ENCODE results near the gene RGL4.

The RGL4 gene

GRCh38 chr22:23688121-23688520 lies 2.7 kb upstream of the RGL4 start:
- Histone ChIP-seq H3K14ac (ENCODE audit: low read length in 2 of 2) (no peak overlapping the region), H3K4me2 (ENCODE audit: low read length, poor library complexity, severe bottlenecking) (no peak overlapping the region), H3K4me3 (ENCODE audit: insufficient read depth in 1 of 2, low read depth in 1 of 2, low read length in 2 of 2) (no peak overlapping the region), H3K4me1 (ENCODE audit: control insufficient read depth, insufficient read depth, low read depth, low read length) (no peaks in the 10 kb centered on the region), H3K27ac (ENCODE audit: low read length, poor library complexity, severe bottlenecking) (no peak overlapping the region), H4K91ac (ENCODE audit: low read length) (no peak overlapping the region), H2AK5ac (ENCODE audit: low read length, severe bottlenecking) (no peak overlapping the region), H2BK15ac (ENCODE audit: low read depth, poor library complexity, severe bottlenecking) (no peak overlapping the region), H3K36me3 (ENCODE audit: control insufficient read depth in 1 of 2, insufficient read depth in 2 of 2, low read depth in 1 of 2, low read length in 2 of 2) (peaks cover 24 to 34% of the 10 kb centered on the region in 2 experiments), H3K9me3 (ENCODE audit: control insufficient read depth, low read length) (no peaks in the 10 kb centered on the region), H2BK12ac (ENCODE audit: low read length in 2 of 2) (no peak overlapping the region), H2AFZ (ENCODE audit: low read depth, low read length) (no peak overlapping the region), H2BK120ac (ENCODE audit: low read depth, low read length) (no peak overlapping the region), H3K27me3 (ENCODE audit: control insufficient read depth in 1 of 2, insufficient read depth in 1 of 2, low read length in 2 of 2) (no peaks in the 10 kb centered on the region), H4K8ac (ENCODE audit: low read length) (peak overlapping the region; percentile 24), H3K9ac (ENCODE audit: low read length) (no peak overlapping the region), H2BK5ac (ENCODE audit: low read depth, low read length, poor library complexity, severe bottlenecking) (no peak overlapping the region), H3K23ac (ENCODE audit: low read length in 2 of 2) (no peak overlapping the region), H3K4ac (ENCODE audit: low read depth in 1 of 2, low read length in 2 of 2) (no peak overlapping the region), H3K79me1 (replicated peaks; ENCODE audit: low read length, poor library complexity, severe bottlenecking) (peaks cover 1% of the 10 kb centered on the region), H3K18ac (ENCODE audit: low read depth in 1 of 2, low read length in 2 of 2) (no peak overlapping the region)
- 99% methylated on average over 10 of the region's 10 CpGs for WGBS
- DNase-seq: no peak

GRCh38 chr22:23688571-23688970 lies 2.2 kb upstream of the RGL4 start:
- Histone ChIP-seq H3K4me3 (ENCODE audit: insufficient read depth in 1 of 2, low read depth in 1 of 2, low read length in 2 of 2) (no peak overlapping the region), H2AFZ (ENCODE audit: low read depth, low read length) (no peak overlapping the region), H2BK15ac (ENCODE audit: low read depth, poor library complexity, severe bottlenecking) (no peak overlapping the region), H2BK5ac (ENCODE audit: low read depth, low read length, poor library complexity, severe bottlenecking) (no peak overlapping the region), H3K14ac (ENCODE audit: low read length in 2 of 2) (no peak overlapping the region), H3K9me3 (ENCODE audit: control insufficient read depth, low read length) (no peaks in the 10 kb centered on the region), H2BK120ac (ENCODE audit: low read depth, low read length) (no peak overlapping the region), H3K9ac (ENCODE audit: low read length) (no peak overlapping the region), H3K36me3 (ENCODE audit: control insufficient read depth in 1 of 2, insufficient read depth in 2 of 2, low read depth in 1 of 2, low read length in 2 of 2) (peaks cover 24 to 34% of the 10 kb centered on the region in 2 experiments), H2BK12ac (ENCODE audit: low read length in 2 of 2) (no peak overlapping the region), H4K91ac (ENCODE audit: low read length) (no peak overlapping the region), H3K4me2 (ENCODE audit: low read length, poor library complexity, severe bottlenecking) (no peak overlapping the region), H4K8ac (ENCODE audit: low read length) (no peak overlapping the region), H3K27ac (ENCODE audit: low read length, poor library complexity, severe bottlenecking) (no peak overlapping the region), H3K79me1 (replicated peaks; ENCODE audit: low read length, poor library complexity, severe bottlenecking) (peaks cover 1% of the 10 kb centered on the region), H3K23ac (ENCODE audit: low read length in 2 of 2) (no peak overlapping the region), H3K18ac (ENCODE audit: low read depth in 1 of 2, low read length in 2 of 2) (no peak overlapping the region), H2AK5ac (ENCODE audit: low read length, severe bottlenecking) (no peak overlapping the region), H3K27me3 (ENCODE audit: control insufficient read depth in 1 of 2, insufficient read depth in 1 of 2, low read length in 2 of 2) (no peaks in the 10 kb centered on the region), H3K4ac (ENCODE audit: low read depth in 1 of 2, low read length in 2 of 2) (no peak overlapping the region), H3K4me1 (ENCODE audit: control insufficient read depth, insufficient read depth, low read depth, low read length) (no peaks in the 10 kb centered on the region)
- 90% methylated on average over 9 of the region's 9 CpGs for WGBS
- no peak for DNase-seq

- Histone ChIP-seq H2AK5ac (ENCODE audit: low read length, severe bottlenecking) (no peak overlapping the region), H3K23ac (ENCODE audit: low read length in 2 of 2) (no peak overlapping the region), H2AFZ (ENCODE audit: low read depth, low read length) (no peak overlapping the region), H2BK5ac (ENCODE audit: low read depth, low read length, poor library complexity, severe bottlenecking) (no peak overlapping the region), H3K14ac (ENCODE audit: low read length in 2 of 2) (no peak overlapping the region), H3K27ac (ENCODE audit: low read length, poor library complexity, severe bottlenecking) (no peak overlapping the region), H3K4me3 (ENCODE audit: insufficient read depth in 1 of 2, low read depth in 1 of 2, low read length in 2 of 2) (no peak overlapping the region), H3K9me3 (ENCODE audit: control insufficient read depth, low read length) (no peaks in the 10 kb centered on the region), H2BK15ac (ENCODE audit: low read depth, poor library complexity, severe bottlenecking) (no peak overlapping the region), H3K18ac (ENCODE audit: low read depth in 1 of 2, low read length in 2 of 2) (no peak overlapping the region), H2BK120ac (ENCODE audit: low read depth, low read length) (no peak overlapping the region), H3K27me3 (ENCODE audit: control insufficient read depth in 1 of 2, insufficient read depth in 1 of 2, low read length in 2 of 2) (no peaks in the 10 kb centered on the region), H3K4ac (ENCODE audit: low read depth in 1 of 2, low read length in 2 of 2) (no peak overlapping the region), H3K36me3 (ENCODE audit: control insufficient read depth in 1 of 2, insufficient read depth in 2 of 2, low read depth in 1 of 2, low read length in 2 of 2) (peaks cover 32 to 40% of the 10 kb centered on the region in 2 experiments), H3K4me1 (ENCODE audit: control insufficient read depth, insufficient read depth, low read depth, low read length) (no peaks in the 10 kb centered on the region), H4K91ac (ENCODE audit: low read length) (no peak overlapping the region), H3K79me1 (replicated peaks; ENCODE audit: low read length, poor library complexity, severe bottlenecking) (peaks cover 1% of the 10 kb centered on the region), H3K9ac (ENCODE audit: low read length) (no peak overlapping the region), H2BK12ac (ENCODE audit: low read length in 2 of 2) (no peak overlapping the region), H4K8ac (ENCODE audit: low read length) (no peak overlapping the region), H3K4me2 (ENCODE audit: low read length, poor library complexity, severe bottlenecking) (no peak overlapping the region)
- DNase-seq: no peak
- WGBS: 95% methylated on average over 6 of the region's 7 CpGs
Observed at GRCh38 chr22:23689414-23689813, 1.4 kb upstream of the RGL4 start.

GRCh38 chr22:23691748-23692423 lies 1.1 kb downstream of the RGL4 start:
- Histone ChIP-seq H3K4me2 (ENCODE audit: low read length, poor library complexity, severe bottlenecking) (no peak overlapping the region), H2BK120ac (ENCODE audit: low read depth, low read length) (no peak overlapping the region), H3K23ac (ENCODE audit: low read length in 2 of 2) (no peak overlapping the region), H3K27ac (ENCODE audit: low read length, poor library complexity, severe bottlenecking) (no peak overlapping the region), H3K36me3 (ENCODE audit: control insufficient read depth in 1 of 2, insufficient read depth in 2 of 2, low read depth in 1 of 2, low read length in 2 of 2) (peaks cover 50 to 53% of the 10 kb centered on the region in 2 experiments), H3K4me1 (ENCODE audit: control insufficient read depth, insufficient read depth, low read depth, low read length) (no peaks in the 10 kb centered on the region), H3K4me3 (ENCODE audit: insufficient read depth in 1 of 2, low read depth in 1 of 2, low read length in 2 of 2) (no peak overlapping the region), H3K79me1 (replicated peaks; ENCODE audit: low read length, poor library complexity, severe bottlenecking) (peaks cover 1% of the 10 kb centered on the region), H3K9ac (ENCODE audit: low read length) (no peak overlapping the region), H2AFZ (ENCODE audit: low read depth, low read length) (no peak overlapping the region), H3K14ac (ENCODE audit: low read length in 2 of 2) (no peak overlapping the region), H3K27me3 (ENCODE audit: control insufficient read depth in 1 of 2, insufficient read depth in 1 of 2, low read length in 2 of 2) (no peaks in the 10 kb centered on the region), H2BK15ac (ENCODE audit: low read depth, poor library complexity, severe bottlenecking) (no peak overlapping the region), H3K4ac (ENCODE audit: low read depth in 1 of 2, low read length in 2 of 2) (no peak overlapping the region), H2BK5ac (ENCODE audit: low read depth, low read length, poor library complexity, severe bottlenecking) (no peak overlapping the region), H3K9me3 (ENCODE audit: control insufficient read depth, low read length) (no peaks in the 10 kb centered on the region), H2AK5ac (ENCODE audit: low read length, severe bottlenecking) (no peak overlapping the region), H3K18ac (ENCODE audit: low read depth in 1 of 2, low read length in 2 of 2) (no peak overlapping the region), H4K8ac (ENCODE audit: low read length) (no peak overlapping the region), H4K91ac (ENCODE audit: low read length) (no peak overlapping the region), H2BK12ac (ENCODE audit: low read length in 2 of 2) (no peak overlapping the region)
- no peak for DNase-seq
- WGBS: 91% methylated on average over 11 of the region's 12 CpGs

Data from mesenchymal stem cell (in vitro differentiated cells and primary cell).